ENCODE results near the gene CLIP3. TPM values are rescaled to one million over a fixed set of nuclear protein-coding genes. Genes with fewer than 3 reads are reported as not detected.

Gene CLIP3
- total and polyA plus RNA-seq, 2 of the 13 experiments (the other 11 are each of a cell fraction or from before 2014, with no cell fraction given): 0.15 to 1.2 TPM

DNA sequence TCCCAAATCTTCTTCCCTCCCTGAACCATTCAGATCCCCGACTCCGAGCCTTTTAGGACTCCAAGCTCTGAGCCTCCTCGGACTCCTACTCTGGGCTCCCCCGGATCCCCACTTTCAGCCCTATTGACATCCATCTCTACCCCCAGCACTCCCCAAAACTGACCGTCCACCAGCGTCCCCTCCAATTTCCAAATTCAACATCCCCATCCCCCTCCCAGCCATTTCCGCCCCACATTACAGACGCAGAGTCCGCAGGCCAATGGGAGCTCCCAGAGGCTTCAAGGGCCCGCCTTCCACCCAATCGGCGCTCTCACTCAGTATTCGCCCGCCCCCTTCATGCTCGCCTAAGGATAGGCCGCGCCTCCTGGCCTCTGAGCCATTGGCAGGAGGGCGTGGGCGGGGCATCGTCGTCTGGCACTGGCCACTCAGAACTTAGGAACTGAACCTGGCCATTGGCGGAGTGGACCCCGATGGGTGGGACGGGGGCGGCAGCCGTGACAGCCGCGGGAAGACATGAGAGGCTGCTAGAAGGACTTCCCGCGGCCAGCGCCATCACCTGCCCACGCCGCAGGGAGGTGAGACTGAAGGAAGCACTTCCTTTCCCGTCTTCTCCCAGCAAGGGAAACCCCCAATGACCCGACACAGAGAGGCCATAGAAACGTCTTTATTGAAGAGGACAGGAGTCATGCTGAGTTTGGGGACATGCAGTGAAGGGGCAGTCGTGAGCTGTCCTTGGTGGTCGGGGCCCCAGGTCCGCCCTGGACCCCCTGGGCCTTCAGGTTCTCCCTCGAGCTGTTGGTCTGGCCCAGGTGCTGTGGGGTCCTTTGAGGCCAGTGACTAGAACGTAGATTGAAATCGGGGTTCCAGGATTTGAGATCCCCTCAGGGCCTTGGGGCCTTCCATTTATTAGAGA lies 18.4 kb downstream of the CLIP3 start, which contains the start of gene ALKBH6 (continued):
- TF ChIP-seq, protein P1, sequence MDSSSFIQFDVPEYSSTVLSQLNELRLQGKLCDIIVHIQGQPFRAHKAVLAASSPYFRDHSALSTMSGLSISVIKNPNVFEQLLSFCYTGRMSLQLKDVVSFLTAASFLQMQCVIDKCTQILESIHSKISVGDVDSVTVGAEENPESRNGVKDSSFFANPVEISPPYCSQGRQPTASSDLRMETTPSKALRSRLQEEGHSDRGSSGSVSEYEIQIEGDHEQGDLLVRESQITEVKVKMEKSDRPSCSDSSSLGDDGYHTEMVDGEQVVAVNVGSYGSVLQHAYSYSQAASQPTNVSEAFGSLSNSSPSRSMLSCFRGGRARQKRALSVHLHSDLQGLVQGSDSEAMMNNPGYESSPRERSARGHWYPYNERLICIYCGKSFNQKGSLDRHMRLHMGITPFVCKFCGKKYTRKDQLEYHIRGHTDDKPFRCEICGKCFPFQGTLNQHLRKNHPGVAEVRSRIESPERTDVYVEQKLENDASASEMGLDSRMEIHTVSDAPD (CRISPR knock-in tag; IDR thresholded peaks at IDR 0.05): no peak
- no peak for TF ChIP-seq PAX8 (CRISPR knock-in tag; IDR thresholded peaks at IDR 0.05; ENCODE audit: borderline replicate concordance)
- TF ChIP-seq RXRB (CRISPR knock-in tag; IDR thresholded peaks at IDR 0.05; ENCODE audit: borderline replicate concordance): no peak
- no peak for TF ChIP-seq MZF1 (CRISPR knock-in tag; IDR thresholded peaks at IDR 0.05; ENCODE audit: borderline replicate concordance)
- TF ChIP-seq ZNF282 (IDR thresholded peaks at IDR 0.05; ENCODE audit: partially characterized antibody): no peak
- TF ChIP-seq ZNF790 (CRISPR knock-in tag; IDR thresholded peaks at IDR 0.05; ENCODE audit: borderline replicate concordance): no peak
- no peak for TF ChIP-seq GTF3A (CRISPR knock-in tag; conservative IDR thresholded peaks at IDR 0.05)
- TF ChIP-seq AGO2 (optimal IDR thresholded peaks at IDR 0.05; ENCODE audit: low read depth, low read length): no peak
- TF ChIP-seq ZNF256 (CRISPR knock-in tag; conservative IDR thresholded peaks at IDR 0.05): no peak
- TF ChIP-seq ARNT2 (CRISPR knock-in tag; IDR thresholded peaks at IDR 0.05; ENCODE audit: low read depth): no peak
- no peak for TF ChIP-seq NR1H2 (CRISPR knock-in tag; IDR thresholded peaks at IDR 0.05; ENCODE audit: borderline replicate concordance, low read depth)
- TF ChIP-seq ZNF772 (CRISPR knock-in tag; IDR thresholded peaks at IDR 0.05): 0 out of 2 replicates have a peak, but pooled peaks have one; percentile 25
- no peak for TF ChIP-seq ZNF138 (CRISPR knock-in tag; IDR thresholded peaks at IDR 0.05; ENCODE audit: low read depth)
- peak; percentile 94 for TF ChIP-seq NFYB (CRISPR knock-in tag; IDR thresholded peaks at IDR 0.05)
- TF ChIP-seq, protein P2, sequence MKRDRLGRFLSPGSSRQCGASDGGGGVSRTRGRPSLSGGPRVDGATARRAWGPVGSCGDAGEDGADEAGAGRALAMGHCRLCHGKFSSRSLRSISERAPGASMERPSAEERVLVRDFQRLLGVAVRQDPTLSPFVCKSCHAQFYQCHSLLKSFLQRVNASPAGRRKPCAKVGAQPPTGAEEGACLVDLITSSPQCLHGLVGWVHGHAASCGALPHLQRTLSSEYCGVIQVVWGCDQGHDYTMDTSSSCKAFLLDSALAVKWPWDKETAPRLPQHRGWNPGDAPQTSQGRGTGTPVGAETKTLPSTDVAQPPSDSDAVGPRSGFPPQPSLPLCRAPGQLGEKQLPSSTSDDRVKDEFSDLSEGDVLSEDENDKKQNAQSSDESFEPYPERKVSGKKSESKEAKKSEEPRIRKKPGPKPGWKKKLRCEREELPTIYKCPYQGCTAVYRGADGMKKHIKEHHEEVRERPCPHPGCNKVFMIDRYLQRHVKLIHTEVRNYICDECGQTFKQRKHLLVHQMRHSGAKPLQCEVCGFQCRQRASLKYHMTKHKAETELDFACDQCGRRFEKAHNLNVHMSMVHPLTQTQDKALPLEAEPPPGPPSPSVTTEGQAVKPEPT (CRISPR knock-in tag; IDR thresholded peaks at IDR 0.05; ENCODE audit: low read depth): no peak
- no peak for TF ChIP-seq ATRX (CRISPR knock-in tag; IDR thresholded peaks at IDR 0.05; ENCODE audit: borderline replicate concordance)
- TF ChIP-seq HDAC6 (IDR thresholded peaks at IDR 0.05; ENCODE audit: low read depth, low read length): no peak
- TF ChIP-seq ZNF468 (CRISPR knock-in tag; IDR thresholded peaks at IDR 0.05): no peak
- no peak for TF ChIP-seq ZNF546 (CRISPR knock-in tag; conservative IDR thresholded peaks at IDR 0.05)
- TF ChIP-seq MLLT10 (CRISPR knock-in tag; IDR thresholded peaks at IDR 0.05): no peak
- TF ChIP-seq ZSCAN9 (CRISPR knock-in tag; IDR thresholded peaks at IDR 0.05; ENCODE audit: borderline replicate concordance): no peak

Measured in HepG2 (cell line).